Karpas-422 (cell line): ENCODE results near the gene HLA-C. TPM values are rescaled to one million over a fixed set of nuclear protein-coding genes. Genes with fewer than 3 reads are reported as not detected.

Source experiments
- DNase-seq: peaks from one replicate; pipeline ENCODE4 v3.0.0-alpha.2; 2015
- H2AFZ ChIP-seq: fragments of 200-600 bp; sonication (generic); 2 replicates; pipeline ENCODE4 v1.6.1; 2014; ENCODE audit warnings: antibody characterized with exemption, low read length, mixed read lengths
- H3K27ac ChIP-seq: fragments of 200-600 bp; sonication (generic); 2 replicates; pipeline ENCODE4 v1.5.1; 2014; ENCODE audit warnings: mild to moderate bottlenecking, low read length, moderate library complexity
- H3K27me3 ChIP-seq: fragments of 200-600 bp; sonication (generic); 2 replicates; pipeline ENCODE4 v1.6.1; 2014; ENCODE audit warnings: low read length, mixed read lengths
- H3K36me3 ChIP-seq: fragments of 200-600 bp; sonication (generic); 2 replicates; pipeline ENCODE4 v1.6.1; 2014; ENCODE audit warnings: low read length, mixed read lengths; ENCODE audit not compliant: insufficient read depth
- H3K4me1 ChIP-seq: fragments of 200-600 bp; sonication (generic); 2 replicates; pipeline ENCODE4 v1.6.1; 2014; ENCODE audit warnings: mild to moderate bottlenecking, low read length, mixed read lengths
- H3K4me2 ChIP-seq: fragments of 200-600 bp; sonication (generic); 2 replicates; pipeline ENCODE4 v1.6.1; 2014; ENCODE audit warnings: low read length, low read depth, mild to moderate bottlenecking; ENCODE audit not compliant: poor library complexity, severe bottlenecking
- H3K4me3 ChIP-seq: fragments of 200-600 bp; sonication (generic); 2 replicates; pipeline ENCODE4 v1.5.1; 2014; ENCODE audit warnings: mild to moderate bottlenecking, antibody characterized with exemption, low read length, mixed read lengths
- H3K79me2 ChIP-seq: fragments of 200-600 bp; sonication (generic); 2 replicates; pipeline ENCODE4 v1.6.1; 2014; ENCODE audit warnings: mild to moderate bottlenecking, low read length, mixed read lengths
- H3K9ac ChIP-seq: fragments of 200-600 bp; sonication (generic); 2 replicates; pipeline ENCODE4 v1.6.0; 2014; ENCODE audit warnings: low read length
- H3K9me2 ChIP-seq: fragments of 200-600 bp; sonication (generic), shearing (Covaris generic); replicated peaks from 2 replicates; pipeline ENCODE4 v1.6.0; 2014; ENCODE audit warnings: mild to moderate bottlenecking, low read length, moderate library complexity; ENCODE audit not compliant: insufficient read depth
- H3K9me3 ChIP-seq: fragments of 300-700, 200-600 bp; sonication (generic); 2 replicates; pipeline ENCODE4 v1.6.1; 2014; ENCODE audit warnings: low read length, mixed read lengths
- H4K20me1 ChIP-seq: fragments of 200-600 bp; sonication (generic); 2 replicates; pipeline ENCODE4 v1.6.1; 2014; ENCODE audit warnings: mild to moderate bottlenecking, antibody characterized with exemption, low read length, low read depth; ENCODE audit not compliant: insufficient read depth
- total RNA-seq: library from RNA; depleted of rRNA; stranded (reverse); fragments of >200 nt; shearing (Covaris generic); gene quantifications from 2 replicates; pipeline ENCODE4 v1.2.3, GENCODE V29; 2014; ENCODE audit warnings: low replicate concordance; rRNA removed

Gene HLA-C
- total RNA-seq: 317 and 613 TPM in 2 replicates

GRCh38 chr6:31271641-31272357 is at the start of gene HLA-C:
Gene HLA-C, minus strand, starts transcription at chr6:31272092. Its CDS starts 21 bp downstream, at chr6:31272071.
- peak within 1 kb of the TSS; percentile 78 for H3K4me2 ChIP-seq
- H3K79me2 ChIP-seq: no peaks in the 10 kb centered on the region
- peaks cover 24% of the 10 kb centered on the region for H4K20me1 ChIP-seq
- no peaks in the 10 kb centered on the region for H3K9me2 ChIP-seq
- peak; percentile 99 for DNase-seq
- no peaks in the 10 kb centered on the region for H3K9me3 ChIP-seq
- H3K9ac ChIP-seq: peak within 1 kb of the TSS; percentile 91
- peaks cover 41% of the 10 kb centered on the region for H3K4me1 ChIP-seq
- H2AFZ ChIP-seq: peak within 1 kb of the TSS; percentile 83
- peak within 1 kb of the TSS; percentile 86 for H3K4me3 ChIP-seq
- H3K36me3 ChIP-seq: peaks cover 19% of the 10 kb centered on the region; the same call in 1 of the 2 replicates
- H3K27me3 ChIP-seq: no peaks in the 10 kb centered on the region
- peak within 1 kb of the TSS; percentile 55; the same call in 1 of the 2 replicates for H3K27ac ChIP-seq

- H3K79me2 ChIP-seq: no peaks in the 10 kb centered on the region
- H3K36me3 ChIP-seq: no peaks in the 10 kb centered on the region
- no peaks in the 10 kb centered on the region for H3K9me3 ChIP-seq
- no peak overlapping the region for H3K4me2 ChIP-seq
- no peaks in the 10 kb centered on the region for H3K9me2 ChIP-seq
- no peak overlapping the region for H3K4me3 ChIP-seq
- no peaks in the 10 kb centered on the region for H3K27me3 ChIP-seq
- H3K27ac ChIP-seq: no peak overlapping the region
- DNase-seq: no peak
- no peaks in the 10 kb centered on the region for H4K20me1 ChIP-seq
- no peak overlapping the region for H2AFZ ChIP-seq
- no peaks in the 10 kb centered on the region for H3K4me1 ChIP-seq
- H3K9ac ChIP-seq: no peak overlapping the region
Measured at GRCh38 chr6:31321005-31321707, 49.3 kb upstream of the HLA-C start.

GRCh38 chr6:31317036-31317435 is 45.1 kb upstream of the HLA-C start:
- DNase-seq: no peak
- Histone ChIP-seq H2AFZ (no peak overlapping the region), H3K27ac (no peak overlapping the region), H3K79me2 (no peaks in the 10 kb centered on the region), H3K9me3 (no peaks in the 10 kb centered on the region), H3K36me3 (no peaks in the 10 kb centered on the region), H3K4me3 (no peak overlapping the region), H3K4me2 (no peak overlapping the region), H3K27me3 (no peaks in the 10 kb centered on the region), H4K20me1 (no peaks in the 10 kb centered on the region), H3K9me2 (no peaks in the 10 kb centered on the region), H3K9ac (no peak overlapping the region), H3K4me1 (no peaks in the 10 kb centered on the region)

- no peaks in the 10 kb centered on the region for H3K9me2 ChIP-seq
Measured at GRCh38 chr6:31309641-31310040, 37.7 kb upstream of the HLA-C start.

DNA sequence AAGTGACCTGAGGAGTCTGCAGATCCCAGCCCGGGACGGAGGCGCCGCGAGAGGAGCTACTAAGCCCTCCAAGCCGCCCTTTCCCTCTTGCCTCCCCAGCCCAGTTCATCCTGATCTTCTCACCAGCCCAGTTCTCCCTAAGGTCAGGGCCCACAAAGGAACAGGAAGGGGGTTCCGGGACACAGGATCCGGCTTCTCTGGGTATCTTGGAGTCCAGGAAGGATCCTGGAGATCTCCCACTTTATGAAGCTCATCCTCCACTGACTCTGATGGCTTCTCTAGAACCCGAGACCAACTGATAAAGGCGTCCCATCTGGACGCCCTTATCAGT is 36.9 kb upstream of the HLA-C start:
- H2AFZ ChIP-seq: no peak overlapping the region
- no peak overlapping the region for H3K4me2 ChIP-seq
- no peaks in the 10 kb centered on the region for H3K9me3 ChIP-seq
- H3K4me1 ChIP-seq: peaks cover 6% of the 10 kb centered on the region
- H3K9ac ChIP-seq: no peak overlapping the region
- no peak overlapping the region for H3K27ac ChIP-seq
- H3K27me3 ChIP-seq: no peaks in the 10 kb centered on the region
- no peaks in the 10 kb centered on the region for H3K79me2 ChIP-seq
- no peak for DNase-seq
- no peaks in the 10 kb centered on the region for H3K36me3 ChIP-seq
- no peaks in the 10 kb centered on the region for H3K9me2 ChIP-seq
- H4K20me1 ChIP-seq: no peaks in the 10 kb centered on the region
- H3K4me3 ChIP-seq: no peak overlapping the region

More at GRCh38 chr6:31309641-31310040, 37.7 kb upstream of the HLA-C start:
- no peak overlapping the region for H3K4me2 ChIP-seq
- no peaks in the 10 kb centered on the region for H3K9me3 ChIP-seq
- no peaks in the 10 kb centered on the region for H3K27me3 ChIP-seq
- no peak overlapping the region for H2AFZ ChIP-seq
- H3K4me1 ChIP-seq: peaks cover 5% of the 10 kb centered on the region
- H3K36me3 ChIP-seq: no peaks in the 10 kb centered on the region
- H3K4me3 ChIP-seq: no peak overlapping the region
- H3K27ac ChIP-seq: no peak overlapping the region
- no peaks in the 10 kb centered on the region for H3K79me2 ChIP-seq
- no peak overlapping the region for H3K9ac ChIP-seq
- no peak for DNase-seq
- no peaks in the 10 kb centered on the region for H4K20me1 ChIP-seq

- H3K9me2 ChIP-seq: no peaks in the 10 kb centered on the region
- H3K79me2 ChIP-seq: no peaks in the 10 kb centered on the region
- peaks cover 6% of the 10 kb centered on the region for H3K4me1 ChIP-seq
- H3K9me3 ChIP-seq: no peaks in the 10 kb centered on the region
- H3K27me3 ChIP-seq: no peaks in the 10 kb centered on the region
- H4K20me1 ChIP-seq: no peaks in the 10 kb centered on the region
- H2AFZ ChIP-seq: no peak overlapping the region
- H3K36me3 ChIP-seq: no peaks in the 10 kb centered on the region
- H3K9ac ChIP-seq: no peak overlapping the region
- peak; percentile 61 for DNase-seq
- no peak overlapping the region for H3K4me3 ChIP-seq
- no peak overlapping the region for H3K4me2 ChIP-seq
- H3K27ac ChIP-seq: no peak overlapping the region
Measured at GRCh38 chr6:31308050-31308844, 36.4 kb upstream of the HLA-C start.

GRCh38 chr6:31307669-31308049 is 35.8 kb upstream of the HLA-C start:
- Histone ChIP-seq H3K79me2 (no peaks in the 10 kb centered on the region), H3K9me3 (no peaks in the 10 kb centered on the region), H3K27ac (no peak overlapping the region), H3K27me3 (no peaks in the 10 kb centered on the region), H3K4me2 (no peak overlapping the region), H3K4me3 (no peak overlapping the region), H3K36me3 (no peaks in the 10 kb centered on the region), H4K20me1 (no peaks in the 10 kb centered on the region), H2AFZ (no peak overlapping the region), H3K4me1 (peaks cover 6% of the 10 kb centered on the region), H3K9me2 (no peaks in the 10 kb centered on the region), H3K9ac (no peak overlapping the region)
- DNase-seq: no peak

DNA sequence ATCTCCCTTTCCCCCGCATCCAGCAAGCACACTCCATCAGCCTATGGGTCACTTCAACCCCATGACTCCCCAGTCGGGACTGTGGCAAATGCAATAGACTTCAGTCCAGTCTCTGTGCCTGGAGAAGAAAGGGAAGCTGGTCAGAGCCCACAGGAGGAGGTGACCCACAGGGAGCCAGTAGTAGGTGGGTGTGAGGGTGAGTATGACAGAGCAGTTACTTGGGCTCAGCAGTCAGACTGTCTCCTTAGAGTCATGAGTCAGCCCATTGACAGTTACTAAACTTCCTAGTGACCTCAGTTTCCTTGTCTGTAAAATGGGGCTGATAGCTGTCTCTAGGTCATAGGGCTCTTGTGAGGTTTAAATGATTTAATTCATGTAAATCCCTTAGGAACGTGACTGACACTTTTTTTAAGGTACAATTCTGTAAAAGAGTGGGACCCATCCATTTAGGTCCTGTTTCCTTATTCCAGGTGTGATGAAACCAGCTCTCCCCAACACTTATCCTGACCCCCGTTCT is 33.9 kb upstream of the HLA-C start:
- H3K4me3 ChIP-seq: no peak overlapping the region
- no peak overlapping the region for H3K27ac ChIP-seq
- no peaks in the 10 kb centered on the region for H3K79me2 ChIP-seq
- H3K9me2 ChIP-seq: no peaks in the 10 kb centered on the region
- peaks cover 6% of the 10 kb centered on the region for H3K4me1 ChIP-seq
- no peak overlapping the region for H3K4me2 ChIP-seq
- H3K27me3 ChIP-seq: no peaks in the 10 kb centered on the region
- H3K9me3 ChIP-seq: no peaks in the 10 kb centered on the region
- no peaks in the 10 kb centered on the region for H4K20me1 ChIP-seq
- H3K36me3 ChIP-seq: no peaks in the 10 kb centered on the region
- H2AFZ ChIP-seq: no peak overlapping the region
- no peak for DNase-seq
- H3K9ac ChIP-seq: no peak overlapping the region
